Measurements from ENCODE around the gene UST.

The UST gene

GRCh38 chr6:148808786-148809304 is 62.0 kb downstream of the UST start:
- DNase-seq, result no peak

- no peak for DNase-seq
These were observed 64.6 kb downstream of the UST start for GRCh38 chr6:148811459-148811858.

GRCh38 chr6:148814082-148814790 is 67.4 kb downstream of the UST start:
- DNase-seq, result no peak

- no peak for DNase-seq
These were observed 68.0 kb downstream of the UST start for GRCh38 chr6:148814869-148815268.

- DNase-seq, result no peak
These were observed 69.3 kb downstream of the UST start for GRCh38 chr6:148816117-148816516.

- DNase-seq, result no peak
These were observed 70.9 kb downstream of the UST start for GRCh38 chr6:148817689-148818088.

GRCh38 chr6:148818939-148819575 is 72.2 kb downstream of the UST start:
- DNase-seq, result no peak

GRCh38 chr6:148819852-148820251 is 73.0 kb downstream of the UST start:
- DNase-seq, result no peak

GRCh38 chr6:148822819-148823218 is 76.0 kb downstream of the UST start:
- DNase-seq, result no peak

GRCh38 chr6:148824291-148824690 is 77.5 kb downstream of the UST start:
- no peak for DNase-seq

- DNase-seq, result no peak
These were observed 78.1 kb downstream of the UST start for GRCh38 chr6:148824960-148825359.

GRCh38 chr6:148825492-148825891 is 78.7 kb downstream of the UST start:
- DNase-seq, result no peak

- DNase-seq, result no peak
These were observed 80.7 kb downstream of the UST start for GRCh38 chr6:148827416-148828045.

GRCh38 chr6:148828047-148828446 is 81.2 kb downstream of the UST start:
- no peak for DNase-seq

- DNase-seq, result no peak
These were observed 82.7 kb downstream of the UST start for GRCh38 chr6:148829415-148830101.

GRCh38 chr6:148830614-148831013 is 83.8 kb downstream of the UST start:
- DNase-seq, result no peak

- DNase-seq, result no peak
These were observed 84.2 kb downstream of the UST start for GRCh38 chr6:148831064-148831463.

GRCh38 chr6:148831531-148831930 is 84.7 kb downstream of the UST start:
- DNase-seq, result no peak

- no peak for DNase-seq
These were observed 89.2 kb downstream of the UST start for GRCh38 chr6:148835920-148836441.

- no peak for DNase-seq
These were observed 89.9 kb downstream of the UST start for GRCh38 chr6:148836751-148837150.

GRCh38 chr6:148837941-148838340 is 91.1 kb downstream of the UST start:
- DNase-seq, result no peak

GRCh38 chr6:148839044-148839443 is 92.2 kb downstream of the UST start:
- no peak for DNase-seq

- no peak for DNase-seq
These were observed 93.4 kb downstream of the UST start for GRCh38 chr6:148840256-148840655.
